ENCODE measurements around the gene VWF.

VWF gene

GRCh38 chr12:6058481-6059161 is 65.8 kb downstream of the VWF start:
- no peak for DNase-seq (ENCODE audit: low spot score)

DNA sequence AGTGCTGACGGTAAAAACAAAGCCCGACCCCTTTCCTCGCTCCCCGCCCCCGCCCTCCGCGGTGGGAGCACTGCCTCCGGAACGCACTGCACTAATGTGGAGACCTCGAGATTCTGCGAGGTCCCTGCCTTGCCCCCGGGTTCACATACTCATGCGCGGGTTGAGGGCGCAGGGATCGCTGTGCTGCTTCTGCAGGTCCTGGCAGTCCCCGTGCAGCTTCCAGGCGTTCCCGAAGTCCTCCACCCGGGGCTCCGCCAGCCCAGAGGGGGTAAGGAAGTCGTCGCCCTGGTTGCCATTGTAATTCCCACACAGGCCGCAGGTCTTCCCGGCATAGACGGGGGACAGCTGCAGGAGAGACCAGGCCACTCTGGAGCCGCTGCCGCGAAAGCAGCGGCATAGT is 66.8 kb downstream of the VWF start:
- DNase-seq (ENCODE audit: low spot score): no peak

DNA sequence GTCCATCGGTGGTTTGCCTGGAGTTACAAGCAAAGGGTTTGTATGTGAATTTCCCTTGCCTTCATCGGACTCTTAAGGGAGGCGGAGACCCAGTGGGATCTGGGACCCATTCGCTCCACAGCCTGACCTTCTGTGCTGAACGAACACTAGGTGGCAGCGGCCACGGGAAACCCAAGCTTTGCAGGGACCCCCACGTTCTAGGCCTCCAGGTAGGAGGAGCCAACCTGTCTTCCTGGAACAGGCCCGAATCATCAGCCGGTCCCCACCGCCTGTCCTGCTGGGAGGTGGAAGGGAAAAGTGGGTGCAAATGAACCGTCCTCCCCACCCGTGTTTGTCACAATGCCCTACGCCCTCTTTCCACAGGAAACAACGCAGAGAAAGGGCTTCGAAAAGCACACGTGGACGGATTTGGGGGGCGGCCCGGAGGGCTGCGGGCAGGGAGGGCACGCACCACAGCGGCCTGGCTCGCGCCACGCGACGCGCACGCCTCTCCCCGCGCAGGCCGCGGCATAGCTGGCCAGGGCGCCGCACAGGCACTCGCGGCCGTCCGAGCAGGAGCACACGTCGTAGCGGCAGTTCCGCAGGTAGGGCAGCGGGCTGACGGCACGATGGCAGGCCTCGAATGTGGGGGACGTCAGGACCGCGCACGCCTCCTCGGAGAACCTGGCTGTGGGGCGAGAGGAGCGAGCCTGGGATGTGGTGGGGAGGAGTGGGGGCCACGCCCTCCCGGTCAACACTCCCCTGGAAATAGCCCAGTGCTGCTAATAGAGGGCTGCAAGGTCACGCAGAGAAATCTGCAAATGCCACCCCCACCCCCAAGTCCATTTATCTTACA is 67.8 kb downstream of the VWF start:
- no peak for DNase-seq (ENCODE audit: low spot score)

DNA sequence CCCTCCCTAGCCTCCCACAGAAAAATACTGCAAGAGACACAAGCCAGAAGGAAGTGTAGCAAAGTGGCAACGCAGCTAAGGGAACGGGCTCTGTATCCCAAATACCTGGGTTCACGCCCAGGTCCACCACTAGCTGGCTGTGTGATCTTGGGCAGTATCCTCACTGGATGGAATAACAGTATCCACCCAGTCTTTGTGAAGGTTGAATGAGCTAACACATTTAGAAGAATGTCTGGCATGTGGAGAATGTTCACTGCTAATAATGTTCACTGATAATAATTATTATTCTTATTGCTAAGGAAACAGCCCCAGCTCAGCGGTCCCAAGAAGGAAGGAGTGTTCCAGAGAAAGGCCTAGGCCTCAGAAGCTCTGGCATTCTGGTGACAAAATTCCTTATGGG is 70.9 kb downstream of the VWF start:
- no peak for DNase-seq (ENCODE audit: low spot score)

DNA sequence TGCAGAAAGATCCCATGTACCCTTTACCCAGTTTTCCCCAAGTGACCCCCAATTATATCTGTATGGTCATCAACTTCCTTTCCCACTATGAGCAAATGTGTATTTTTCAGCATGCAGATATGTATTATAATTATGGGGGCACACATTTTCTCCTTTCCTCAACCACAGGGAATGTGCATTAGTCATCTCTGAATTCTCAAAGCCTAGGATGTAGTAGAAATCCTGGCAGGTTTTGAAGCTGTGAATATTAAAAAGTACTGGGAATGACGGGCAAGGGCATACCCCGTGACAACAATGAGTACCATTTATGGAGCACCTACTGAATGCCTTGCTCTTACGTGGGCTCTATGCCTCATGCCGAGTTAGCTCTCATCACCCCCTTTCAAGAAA is 71.5 kb downstream of the VWF start:
- DNase-seq (ENCODE audit: low spot score): no peak

- DNase-seq (ENCODE audit: low spot score): no peak
These were observed 72.1 kb downstream of the VWF start for GRCh38 chr12:6052206-6052939.

GRCh38 chr12:6049992-6050391 is 74.5 kb downstream of the VWF start:
- DNase-seq (ENCODE audit: low spot score): no peak

DNA sequence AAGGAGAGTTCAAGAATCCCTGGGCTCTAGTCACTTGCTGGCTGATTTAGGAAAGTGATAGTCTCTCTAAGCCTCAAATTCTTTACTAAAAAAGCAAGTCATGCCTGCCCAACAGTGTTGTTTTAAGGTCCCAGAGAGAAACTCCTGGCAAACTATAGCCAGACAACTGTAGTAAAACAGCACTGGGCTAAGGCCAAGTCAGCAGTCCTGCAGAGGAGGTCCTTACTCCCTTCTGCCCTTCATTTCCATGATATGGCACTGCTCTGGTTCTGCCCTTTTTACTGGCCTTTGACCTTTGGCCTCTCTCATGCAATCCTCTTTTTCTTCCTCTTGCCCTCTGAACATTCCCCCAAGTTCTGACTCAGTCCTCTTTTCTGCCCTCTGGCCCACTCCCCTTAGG is 74.9 kb downstream of the VWF start:
- DNase-seq (ENCODE audit: low spot score): no peak

- no peak for DNase-seq (ENCODE audit: low spot score)
These were observed 76.9 kb downstream of the VWF start for GRCh38 chr12:6047249-6048237.

GRCh38 chr12:6046511-6047180 is 77.8 kb downstream of the VWF start:
- DNase-seq (ENCODE audit: low spot score): no peak

- DNase-seq (ENCODE audit: low spot score): no peak
These were observed 79.0 kb downstream of the VWF start for GRCh38 chr12:6045438-6045837.

DNA sequence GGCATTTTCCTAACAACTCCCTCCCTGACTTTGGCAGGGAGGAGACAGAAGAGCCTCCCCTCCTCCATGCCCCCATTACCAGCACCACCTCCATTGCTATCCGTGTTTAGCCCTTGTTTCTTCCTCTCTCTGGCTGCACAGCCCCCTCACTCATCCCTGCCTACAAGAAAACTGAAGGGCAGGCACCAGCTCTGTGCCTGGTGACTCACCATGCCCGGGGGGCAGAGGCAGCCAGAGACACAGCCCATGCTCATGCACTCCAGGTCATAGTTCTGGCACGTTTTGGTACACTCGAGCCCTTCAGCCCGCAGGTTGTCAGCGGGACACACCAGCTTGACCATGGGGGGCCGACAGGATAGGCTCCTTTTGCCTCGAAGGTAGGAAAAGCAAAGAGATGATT is 80.4 kb downstream of the VWF start:
- no peak for DNase-seq (ENCODE audit: low spot score)

DNA sequence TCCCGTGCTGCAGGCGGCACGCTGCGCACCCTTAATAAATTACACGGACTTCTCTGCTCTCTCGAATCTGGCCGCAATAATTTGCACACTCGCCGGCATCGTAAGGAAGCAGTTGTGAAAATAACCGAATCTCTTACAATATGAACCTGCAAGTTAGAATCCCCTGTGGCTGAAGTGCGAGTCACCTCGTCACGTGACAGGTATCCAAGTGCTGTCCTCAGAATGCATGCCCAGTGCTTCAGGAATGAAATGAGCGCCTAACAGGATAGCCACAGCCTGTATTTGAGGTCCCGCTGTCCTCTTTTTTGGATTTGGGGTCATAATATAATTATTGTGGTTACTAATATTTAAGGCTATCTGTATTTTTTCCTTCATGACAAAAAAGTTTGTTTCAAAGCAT is 82.0 kb downstream of the VWF start:
- no peak for DNase-seq (ENCODE audit: low spot score)

DNA sequence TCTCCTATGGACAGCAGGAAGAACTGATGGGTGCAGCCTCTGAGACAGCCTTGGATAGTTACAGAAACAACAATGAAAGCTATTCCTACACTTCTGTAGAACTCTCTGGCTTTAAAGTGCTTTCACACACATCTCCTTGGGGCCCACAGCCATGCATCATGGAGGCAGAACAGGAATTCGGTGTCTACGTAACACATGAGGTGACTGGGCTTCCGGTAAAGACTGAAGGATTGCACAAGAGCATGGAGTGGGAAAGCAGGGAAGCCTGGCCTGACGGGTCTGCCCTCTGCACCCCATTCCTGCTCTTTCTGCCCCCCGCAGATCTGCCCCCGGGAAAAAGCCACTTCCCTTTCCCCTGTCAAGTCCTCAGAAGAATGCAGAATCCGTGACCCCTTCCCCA is 82.6 kb downstream of the VWF start:
- no peak for DNase-seq (ENCODE audit: low spot score)

DNA sequence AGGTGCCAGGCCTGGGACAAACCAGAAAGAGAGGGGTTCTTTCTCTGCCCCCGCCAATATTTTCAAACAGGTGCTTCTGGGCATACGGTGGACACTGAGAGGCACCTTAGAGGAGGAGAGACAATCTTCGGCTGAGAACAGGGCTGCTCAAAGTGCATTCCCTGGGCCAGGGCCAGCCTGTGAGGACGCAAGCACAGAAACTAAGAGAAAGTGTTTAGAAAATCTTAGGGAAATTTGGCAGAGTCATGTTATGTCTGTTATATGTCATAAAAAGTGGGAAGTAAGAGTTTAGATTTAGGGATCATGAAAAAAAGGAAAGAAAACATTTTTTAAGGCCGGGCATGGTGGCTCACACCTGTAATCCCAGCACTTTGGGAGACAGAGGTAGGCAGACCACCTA is 83.7 kb downstream of the VWF start:
- DNase-seq (ENCODE audit: low spot score): no peak

- DNase-seq (ENCODE audit: low spot score): peak; percentile 90
These were observed 84.4 kb downstream of the VWF start for GRCh38 chr12:6039894-6040601.

GRCh38 chr12:6038160-6038559 is 86.3 kb downstream of the VWF start:
- peak; percentile 39 for DNase-seq (ENCODE audit: low spot score)

DNA sequence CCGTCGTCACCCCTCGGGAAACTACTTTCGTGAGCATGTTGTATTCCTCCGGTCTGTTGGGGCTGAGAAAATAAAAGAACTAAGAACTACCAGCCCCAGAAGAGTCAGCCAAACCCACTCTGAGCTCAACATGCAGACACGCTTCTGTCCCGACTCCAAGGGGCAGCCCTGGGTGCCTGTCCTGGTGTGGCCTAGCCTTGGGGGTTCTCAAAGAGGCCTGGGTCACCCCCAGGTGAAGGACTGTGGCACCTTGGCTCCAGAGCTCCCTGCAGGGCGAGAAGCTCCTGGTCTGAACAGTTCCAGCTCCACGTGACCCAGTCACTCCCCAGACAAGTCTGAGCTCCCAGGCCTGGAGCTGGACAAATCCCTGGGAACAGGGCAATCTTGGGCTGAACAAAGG is 87.0 kb downstream of the VWF start:
- DNase-seq (ENCODE audit: low spot score): no peak

- DNase-seq (ENCODE audit: low spot score): no peak
These were observed 88.0 kb downstream of the VWF start for GRCh38 chr12:6036509-6036908.

DNA sequence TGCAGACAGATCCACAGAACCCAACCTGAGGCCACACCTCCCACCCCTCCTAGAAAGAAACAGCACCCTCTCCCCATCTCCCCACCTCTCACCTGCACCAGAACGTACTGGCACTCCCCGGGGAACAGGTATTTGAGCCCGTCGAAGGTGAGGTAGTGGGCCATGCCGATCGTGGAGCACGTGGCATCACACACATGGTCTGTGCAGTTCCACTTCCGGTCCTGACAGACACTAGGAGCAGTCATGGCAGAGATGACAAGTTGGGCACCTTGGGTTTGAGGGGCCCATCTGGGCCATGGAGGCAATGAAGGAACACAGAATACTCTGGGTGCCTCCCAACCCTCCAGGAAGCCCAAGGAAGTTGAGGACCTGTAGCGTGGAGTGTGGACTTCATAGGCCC is 89.9 kb downstream of the VWF start:
- no peak for DNase-seq (ENCODE audit: low spot score)

DNA sequence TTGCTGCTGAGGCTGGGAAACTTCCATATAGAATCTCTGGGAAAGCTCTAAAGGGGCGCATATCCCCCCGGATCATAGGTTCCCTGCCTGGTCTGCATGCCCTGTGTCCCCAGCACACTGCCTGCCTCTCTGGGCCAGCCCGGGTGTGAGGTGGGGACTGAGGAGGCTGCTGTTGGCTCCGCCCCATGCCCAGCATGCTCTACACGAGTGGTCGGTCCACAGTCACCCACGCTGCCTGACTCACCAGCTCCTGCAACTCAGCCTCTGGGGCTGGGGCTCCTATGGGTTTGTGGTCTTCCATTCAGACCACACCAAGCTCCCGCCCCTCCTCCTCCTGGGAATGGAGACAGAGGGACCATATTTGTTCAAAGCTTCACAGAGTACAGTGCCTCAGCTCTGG is 90.9 kb downstream of the VWF start:
- DNase-seq (ENCODE audit: low spot score): no peak
